Measurements from ENCODE around the gene RAB27A. TPM values are rescaled to one million over a fixed set of nuclear protein-coding genes. Genes with fewer than 3 reads are reported as not detected.

RAB27A gene
- total RNA-seq, 1 experiment from 2014 or later = 4.7 TPM

DNA sequence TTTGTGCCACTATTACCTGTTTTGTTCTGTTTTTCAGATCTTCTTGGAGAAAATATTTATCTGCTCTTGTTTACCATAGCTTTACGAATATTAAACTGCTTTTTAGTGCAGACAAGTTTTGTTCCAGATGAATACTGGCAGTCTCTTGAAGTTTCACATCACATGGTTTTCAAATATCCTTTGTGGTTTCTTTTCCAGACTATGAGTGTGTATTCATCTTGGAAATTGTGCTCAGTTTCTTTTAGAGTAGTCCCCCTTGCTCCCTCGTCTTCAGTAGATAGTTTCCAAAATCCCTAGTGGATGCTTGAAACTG lies 30.6 kb upstream of the RAB27A start:
- Mint-ChIP-seq H3K4me3 (peak overlapping the region; percentile 22; the same call in 1 of the 2 replicates), H3K9me3 (no peaks in the 10 kb centered on the region), H3K27ac (no peak overlapping the region), H3K36me3 (0 out of 2 replicates have a peak, but pooled peaks cover 3% of the 10 kb centered on the region), H3K27me3 (ENCODE audit: low read depth) (no peaks in the 10 kb centered on the region), H3K4me1 (peaks cover 32% of the 10 kb centered on the region)
- no peak for ATAC-seq
- CTCF ChIA-PET = interaction anchor here (2.8 kb wide), 1 partner anchor 88 kb away, joined by 19 read pairs; the partner anchor contains the start of genes CCPG1 and PIERCE2
- POLR2A ChIA-PET = interaction anchor here (1.5 kb wide), 1 partner anchor 88 kb away, joined by 5 read pairs; the partner anchor contains the start of genes CCPG1 and PIERCE2
- no peak for DNase-seq (ENCODE audit: low spot score)
- TF ChIP-seq, protein P1, sequence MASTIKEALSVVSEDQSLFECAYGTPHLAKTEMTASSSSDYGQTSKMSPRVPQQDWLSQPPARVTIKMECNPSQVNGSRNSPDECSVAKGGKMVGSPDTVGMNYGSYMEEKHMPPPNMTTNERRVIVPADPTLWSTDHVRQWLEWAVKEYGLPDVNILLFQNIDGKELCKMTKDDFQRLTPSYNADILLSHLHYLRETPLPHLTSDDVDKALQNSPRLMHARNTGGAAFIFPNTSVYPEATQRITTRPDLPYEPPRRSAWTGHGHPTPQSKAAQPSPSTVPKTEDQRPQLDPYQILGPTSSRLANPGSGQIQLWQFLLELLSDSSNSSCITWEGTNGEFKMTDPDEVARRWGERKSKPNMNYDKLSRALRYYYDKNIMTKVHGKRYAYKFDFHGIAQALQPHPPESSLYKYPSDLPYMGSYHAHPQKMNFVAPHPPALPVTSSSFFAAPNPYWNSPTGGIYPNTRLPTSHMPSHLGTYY (CRISPR knock-in tag; IDR thresholded peaks at IDR 0.05) = no peak
- TF ChIP-seq, protein P2, sequence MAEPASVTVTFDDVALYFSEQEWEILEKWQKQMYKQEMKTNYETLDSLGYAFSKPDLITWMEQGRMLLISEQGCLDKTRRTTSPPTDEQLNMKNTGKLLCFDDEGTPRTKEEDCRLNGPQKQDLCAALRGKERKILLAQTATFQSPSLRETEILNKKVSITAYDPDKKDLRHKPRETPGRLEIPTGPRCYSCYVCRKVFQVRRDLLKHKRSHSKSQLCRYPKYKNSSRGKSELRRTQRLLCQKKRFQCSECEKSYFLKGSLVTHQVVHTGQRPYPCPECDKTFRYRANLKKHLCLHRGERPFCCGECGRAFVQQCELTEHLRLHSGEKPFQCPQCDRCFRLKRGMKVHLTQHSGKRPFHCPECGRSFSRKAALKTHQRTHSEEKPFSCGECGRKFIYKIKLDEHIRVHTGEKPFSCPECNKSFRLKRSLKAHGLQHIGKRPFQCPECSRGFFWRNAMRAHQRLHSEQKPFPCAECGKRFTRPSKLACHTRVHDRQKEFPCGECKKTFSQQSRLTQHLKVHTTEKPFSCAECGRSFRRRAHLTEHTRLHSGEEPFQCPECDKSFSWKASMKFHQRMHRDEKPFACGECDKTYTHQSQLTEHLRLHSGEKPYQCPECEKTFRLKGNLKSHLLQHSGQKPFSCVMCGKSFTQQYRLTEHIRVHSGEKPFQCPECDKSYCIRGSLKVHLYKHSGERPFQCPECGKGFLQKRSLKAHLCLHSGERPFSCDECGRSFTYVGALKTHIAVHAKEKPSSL (CRISPR knock-in tag; conservative IDR thresholded peaks at IDR 0.05) = no peak
- TF ChIP-seq, protein P3, sequence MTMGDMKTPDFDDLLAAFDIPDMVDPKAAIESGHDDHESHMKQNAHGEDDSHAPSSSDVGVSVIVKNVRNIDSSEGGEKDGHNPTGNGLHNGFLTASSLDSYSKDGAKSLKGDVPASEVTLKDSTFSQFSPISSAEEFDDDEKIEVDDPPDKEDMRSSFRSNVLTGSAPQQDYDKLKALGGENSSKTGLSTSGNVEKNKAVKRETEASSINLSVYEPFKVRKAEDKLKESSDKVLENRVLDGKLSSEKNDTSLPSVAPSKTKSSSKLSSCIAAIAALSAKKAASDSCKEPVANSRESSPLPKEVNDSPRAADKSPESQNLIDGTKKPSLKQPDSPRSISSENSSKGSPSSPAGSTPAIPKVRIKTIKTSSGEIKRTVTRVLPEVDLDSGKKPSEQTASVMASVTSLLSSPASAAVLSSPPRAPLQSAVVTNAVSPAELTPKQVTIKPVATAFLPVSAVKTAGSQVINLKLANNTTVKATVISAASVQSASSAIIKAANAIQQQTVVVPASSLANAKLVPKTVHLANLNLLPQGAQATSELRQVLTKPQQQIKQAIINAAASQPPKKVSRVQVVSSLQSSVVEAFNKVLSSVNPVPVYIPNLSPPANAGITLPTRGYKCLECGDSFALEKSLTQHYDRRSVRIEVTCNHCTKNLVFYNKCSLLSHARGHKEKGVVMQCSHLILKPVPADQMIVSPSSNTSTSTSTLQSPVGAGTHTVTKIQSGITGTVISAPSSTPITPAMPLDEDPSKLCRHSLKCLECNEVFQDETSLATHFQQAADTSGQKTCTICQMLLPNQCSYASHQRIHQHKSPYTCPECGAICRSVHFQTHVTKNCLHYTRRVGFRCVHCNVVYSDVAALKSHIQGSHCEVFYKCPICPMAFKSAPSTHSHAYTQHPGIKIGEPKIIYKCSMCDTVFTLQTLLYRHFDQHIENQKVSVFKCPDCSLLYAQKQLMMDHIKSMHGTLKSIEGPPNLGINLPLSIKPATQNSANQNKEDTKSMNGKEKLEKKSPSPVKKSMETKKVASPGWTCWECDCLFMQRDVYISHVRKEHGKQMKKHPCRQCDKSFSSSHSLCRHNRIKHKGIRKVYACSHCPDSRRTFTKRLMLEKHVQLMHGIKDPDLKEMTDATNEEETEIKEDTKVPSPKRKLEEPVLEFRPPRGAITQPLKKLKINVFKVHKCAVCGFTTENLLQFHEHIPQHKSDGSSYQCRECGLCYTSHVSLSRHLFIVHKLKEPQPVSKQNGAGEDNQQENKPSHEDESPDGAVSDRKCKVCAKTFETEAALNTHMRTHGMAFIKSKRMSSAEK (CRISPR knock-in tag; IDR thresholded peaks at IDR 0.05; ENCODE audit: borderline replicate concordance) = no peak
- TF ChIP-seq CBFB (CRISPR knock-in tag; IDR thresholded peaks at IDR 0.05; ENCODE audit: low read depth) = no peak
- TF ChIP-seq HMGA2 (CRISPR knock-in tag; IDR thresholded peaks at IDR 0.05) = no peak
- no peak for TF ChIP-seq TEAD1 (CRISPR knock-in tag; IDR thresholded peaks at IDR 0.05)
- TF ChIP-seq, protein P4, sequence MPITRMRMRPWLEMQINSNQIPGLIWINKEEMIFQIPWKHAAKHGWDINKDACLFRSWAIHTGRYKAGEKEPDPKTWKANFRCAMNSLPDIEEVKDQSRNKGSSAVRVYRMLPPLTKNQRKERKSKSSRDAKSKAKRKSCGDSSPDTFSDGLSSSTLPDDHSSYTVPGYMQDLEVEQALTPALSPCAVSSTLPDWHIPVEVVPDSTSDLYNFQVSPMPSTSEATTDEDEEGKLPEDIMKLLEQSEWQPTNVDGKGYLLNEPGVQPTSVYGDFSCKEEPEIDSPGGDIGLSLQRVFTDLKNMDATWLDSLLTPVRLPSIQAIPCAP (CRISPR knock-in tag; IDR thresholded peaks at IDR 0.05) = no peak
- TF ChIP-seq MXD4 (CRISPR knock-in tag; IDR thresholded peaks at IDR 0.05; ENCODE audit: borderline replicate concordance) = no peak

DNA sequence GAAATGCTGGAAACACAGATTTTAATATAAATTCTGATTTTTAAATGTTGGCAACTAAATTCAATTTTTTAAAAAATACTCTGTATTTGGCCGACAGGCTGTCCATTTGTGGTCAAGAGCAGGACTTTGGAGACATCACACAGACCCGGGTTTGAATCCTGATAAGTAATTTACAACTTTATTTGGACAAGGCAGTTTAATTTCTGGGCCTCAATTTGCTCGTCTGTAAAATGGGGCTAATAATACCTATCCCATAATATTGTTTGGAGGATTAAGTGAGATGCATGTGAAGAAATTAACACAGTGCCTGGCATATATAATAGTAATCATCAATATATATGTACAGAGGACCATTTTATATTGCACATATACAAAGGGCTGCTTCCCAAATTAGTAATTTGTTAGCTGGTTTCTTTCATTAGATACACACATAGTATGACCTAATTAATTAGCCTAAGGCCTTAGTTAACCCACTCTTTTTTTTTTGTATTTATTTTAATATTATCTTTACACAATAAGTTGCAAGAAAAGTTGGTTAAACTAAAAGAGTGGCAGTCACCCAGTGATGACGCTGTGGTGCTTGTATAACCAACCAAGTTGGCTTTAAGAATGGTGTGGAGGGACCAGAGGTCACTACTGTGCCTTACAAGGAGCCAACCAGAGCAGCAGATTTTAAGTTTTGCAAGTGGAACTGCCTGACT lies 30.1 kb upstream of the RAB27A start:
- no peak for ATAC-seq
- POLR2A ChIA-PET = interaction anchor here (0.6 to 1.5 kb wide), 5 partner anchors 24 to 207 kb away, joined by 3 to 5 read pairs (median 3); partner anchors contain the start of genes CCPG1, PIERCE2 and RSL24D1
- no peak for DNase-seq (ENCODE audit: low spot score)
- CTCF ChIA-PET = interaction anchor here (0.7 to 2.8 kb wide), 2 partner anchors 28 to 89 kb away, joined by 3 to 19 read pairs; partner anchors contain the start of genes CCPG1 and PIERCE2
- H3K4me1 Mint-ChIP-seq = peaks cover 37% of the 10 kb centered on the region
- H3K36me3 Mint-ChIP-seq = 0 out of 2 replicates have a peak, but pooled peaks cover 3% of the 10 kb centered on the region
- H3K4me3 Mint-ChIP-seq = peak overlapping the region; percentile 94
- no peaks in the 10 kb centered on the region for H3K27me3 Mint-ChIP-seq (ENCODE audit: low read depth)
- no peaks in the 10 kb centered on the region for H3K9me3 Mint-ChIP-seq
- TF ChIP-seq CREB1 (CRISPR knock-in tag; IDR thresholded peaks at IDR 0.05) (no peak), CREM (CRISPR knock-in tag; IDR thresholded peaks at IDR 0.05) (no peak), GTF2I (CRISPR knock-in tag; conservative IDR thresholded peaks at IDR 0.05) (peak; percentile 76; the same call in 1 of the 2 replicates), NFYB (CRISPR knock-in tag; conservative IDR thresholded peaks at IDR 0.05; ENCODE audit: low read depth) (no peak), NFE2L1 (CRISPR knock-in tag; IDR thresholded peaks at IDR 0.05) (no peak), JUN (CRISPR knock-in tag; IDR thresholded peaks at IDR 0.05) (no peak), ZNF219 (CRISPR knock-in tag; IDR thresholded peaks at IDR 0.05; ENCODE audit: borderline replicate concordance) (no peak)
- TF ChIP-seq, protein P4 (CRISPR knock-in tag; IDR thresholded peaks at IDR 0.05) = no peak
- TF ChIP-seq, protein P5, sequence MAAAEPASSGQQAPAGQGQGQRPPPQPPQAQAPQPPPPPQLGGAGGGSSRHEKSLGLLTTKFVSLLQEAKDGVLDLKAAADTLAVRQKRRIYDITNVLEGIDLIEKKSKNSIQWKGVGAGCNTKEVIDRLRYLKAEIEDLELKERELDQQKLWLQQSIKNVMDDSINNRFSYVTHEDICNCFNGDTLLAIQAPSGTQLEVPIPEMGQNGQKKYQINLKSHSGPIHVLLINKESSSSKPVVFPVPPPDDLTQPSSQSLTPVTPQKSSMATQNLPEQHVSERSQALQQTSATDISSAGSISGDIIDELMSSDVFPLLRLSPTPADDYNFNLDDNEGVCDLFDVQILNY (CRISPR knock-in tag; IDR thresholded peaks at IDR 0.05) = no peak
- H3K27ac Mint-ChIP-seq = no peak overlapping the region
